Keratinocyte (primary cell): Measurements from ENCODE around the gene OR2T1.
"Not testable (repeated sequence)": the region's sequence is repeated elsewhere in the genome, so short reads cannot be mapped to it uniquely, and the experiment has no call there.

Source experiments
- CTCF ChIP-seq, 3 experiments: IDR thresholded peaks in 1 of 3; conservative IDR thresholded peaks in 1 of 3; optimal IDR thresholded peaks in 1 of 3; 2 replicates in 2 of 3; 3 replicates in 1 of 3; pipeline versions ENCODE3 to v1.5.1; 2011; ENCODE audit warnings: low read length in 3 of 3, mild to moderate bottlenecking in 3 of 3, moderate library complexity in 2 of 3, control low read depth in 1 of 3, inconsistent platforms in 1 of 3; ENCODE audit not compliant: insufficient read depth in 2 of 3; ENCODE audit errors: extremely low read depth in 1 of 3
- EZH2 ChIP-seq: IDR thresholded peaks from one replicate; pipeline ENCODE4 v1.6.1; 2012; ENCODE audit warnings: inconsistent platforms, mild to moderate bottlenecking, low read length, moderate library complexity

DNA sequence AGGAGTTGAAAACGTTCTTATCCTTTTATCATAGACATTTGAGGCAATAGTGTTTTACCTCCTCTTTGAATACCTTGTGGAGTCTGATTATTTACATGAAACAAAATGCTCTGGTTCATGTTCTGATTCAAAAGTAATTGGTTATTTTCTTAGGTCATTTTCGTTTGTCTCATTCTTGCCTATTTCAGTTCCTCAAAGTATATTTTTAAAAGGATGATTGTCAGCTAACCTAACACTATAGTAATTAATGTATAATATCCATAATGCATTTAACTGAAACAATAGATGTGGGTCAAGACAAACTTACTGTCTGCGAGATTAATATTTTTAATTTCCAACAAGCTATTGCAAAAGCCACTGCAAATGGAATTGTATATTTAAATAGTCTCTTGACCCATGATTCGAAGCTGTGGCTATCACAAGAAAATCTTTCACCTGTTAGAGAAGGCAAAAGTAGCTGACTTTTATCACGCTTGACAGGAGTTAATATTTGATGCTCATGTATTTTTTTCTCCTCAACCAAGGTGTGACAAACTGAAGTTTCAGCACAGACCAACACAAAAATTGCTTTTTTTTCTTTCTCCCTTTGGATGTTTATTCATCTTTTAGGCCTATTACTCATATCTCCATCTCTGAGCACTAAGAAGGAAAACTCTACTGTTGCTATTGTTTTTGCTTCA lies 47.8 kb downstream of the OR2T1 start:
- not testable (repeated sequence) for TF ChIP-seq CTCF (optimal IDR thresholded peaks at IDR 0.05 in 1 of 3, IDR thresholded peaks at IDR 0.05 in 1 of 3, conservative IDR thresholded peaks at IDR 0.05 in 1 of 3; ENCODE audit: extremely low read depth in 1 of 3, insufficient read depth in 2 of 3, low read length in 3 of 3); EZH2
